GM18858 (cell line): ENCODE data around the gene CDK6.

Experiments
- ATAC-seq: cut with Tn5 transposase; IDR thresholded peaks from one replicate; pipeline ENCODE4 v1.9.1; 2021; ENCODE audit not compliant: unreplicated experiment

CDK6 gene

DNA sequence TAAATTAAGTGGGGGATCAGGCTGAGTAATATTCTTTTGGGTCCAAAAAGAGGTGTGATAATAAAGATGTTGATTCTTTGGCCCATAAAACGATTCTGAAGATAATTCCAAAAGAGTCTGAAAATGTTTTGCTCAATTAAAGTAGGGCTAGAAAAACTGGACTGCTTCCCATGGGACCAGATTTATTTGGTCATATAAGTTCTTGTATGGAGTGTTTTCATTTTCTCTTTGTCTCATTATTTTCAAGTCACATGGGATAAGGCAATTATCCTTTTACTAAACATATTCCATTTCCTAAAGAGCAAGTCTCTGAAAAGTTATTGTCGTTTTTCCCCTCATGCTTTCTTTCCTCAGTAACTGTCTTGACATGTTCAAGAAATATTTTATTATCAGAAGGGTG is 41.5 kb downstream of the CDK6 start:
- ATAC-seq, result no peak

DNA sequence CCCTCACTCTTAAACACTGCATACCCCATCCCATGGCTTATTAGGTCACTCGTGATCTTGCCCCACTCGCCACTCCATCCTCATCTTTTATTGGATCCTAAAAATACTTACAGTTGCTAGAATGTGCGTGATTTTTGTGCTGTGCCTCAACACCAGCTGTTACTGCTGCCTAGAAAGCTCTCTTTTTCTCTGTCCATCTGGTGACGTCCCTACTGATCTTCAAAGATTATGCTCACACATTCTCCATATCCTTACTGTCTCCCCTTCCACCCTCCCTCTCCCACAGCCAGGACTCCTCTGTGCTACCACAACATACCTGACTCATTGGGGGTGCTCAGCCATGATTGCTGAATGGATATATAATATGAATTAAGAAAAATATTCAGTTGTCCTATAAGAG is 42.0 kb downstream of the CDK6 start:
- no peak for ATAC-seq

GRCh38 chr7:92793656-92794205 is 42.6 kb downstream of the CDK6 start:
- ATAC-seq, result no peak

- ATAC-seq, result no peak
Measured at GRCh38 chr7:92790992-92791391, 45.4 kb downstream of the CDK6 start.

GRCh38 chr7:92788559-92789183 is 47.7 kb downstream of the CDK6 start:
- no peak for ATAC-seq

DNA sequence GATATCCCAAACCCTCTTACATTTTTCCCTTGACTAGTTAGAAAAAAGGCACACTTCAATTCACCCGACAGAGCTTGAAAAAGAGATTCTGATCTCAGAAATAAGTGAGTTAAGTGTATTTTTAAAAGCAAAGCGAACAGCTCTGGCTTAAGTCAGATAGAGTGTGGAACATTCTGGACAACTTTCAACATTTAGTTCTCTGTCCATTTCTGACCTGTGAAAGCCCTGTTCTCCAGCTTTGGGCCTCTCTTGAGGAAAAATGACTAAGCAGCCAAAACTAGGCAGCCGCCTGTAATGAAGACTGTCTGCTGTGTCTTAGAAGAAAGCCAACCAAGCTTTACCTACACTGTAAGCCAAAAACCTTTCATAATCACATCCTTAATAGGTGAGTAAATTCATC is 50.5 kb downstream of the CDK6 start:
- ATAC-seq, result no peak

- no peak for ATAC-seq
Measured at GRCh38 chr7:92784935-92785334, 51.4 kb downstream of the CDK6 start.

- no peak for ATAC-seq
Measured at GRCh38 chr7:92783260-92784201, 52.8 kb downstream of the CDK6 start.

DNA sequence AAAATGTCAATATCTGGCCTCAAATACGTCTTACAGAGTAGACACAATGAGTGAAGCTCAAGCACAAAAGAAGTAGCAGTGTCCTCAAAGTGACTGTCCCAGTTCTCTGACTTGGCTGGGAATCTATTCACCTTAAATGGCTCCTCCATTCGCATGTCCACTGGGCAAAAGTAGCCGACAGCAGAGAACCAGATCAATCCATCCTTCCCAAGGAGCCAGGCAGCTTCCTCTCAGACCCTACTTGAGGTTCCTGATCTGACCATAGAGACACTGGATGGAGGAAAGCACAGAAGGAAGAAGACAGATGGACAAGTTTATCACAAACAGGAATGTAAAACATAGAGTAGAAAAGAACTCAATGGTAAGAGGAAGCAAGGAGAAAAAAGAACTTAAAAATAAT is 53.5 kb downstream of the CDK6 start:
- ATAC-seq, result no peak

DNA sequence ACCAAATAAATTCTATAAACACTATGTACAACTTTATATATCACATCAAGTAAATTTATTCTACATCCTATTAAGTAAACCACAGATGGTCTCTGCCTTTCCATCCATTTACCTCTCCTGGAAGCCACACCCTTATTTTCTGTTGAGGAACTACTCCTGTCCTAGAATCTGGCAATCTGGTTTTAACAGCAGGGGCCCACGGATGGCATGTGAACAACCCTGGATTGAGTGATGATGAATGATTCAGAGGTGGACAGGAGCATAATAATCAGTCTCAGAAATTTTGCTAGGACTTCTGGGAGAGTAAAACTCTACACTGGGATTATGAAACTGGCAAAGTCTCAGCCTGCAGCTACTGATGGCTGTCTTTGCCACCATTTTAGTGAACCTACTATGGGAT is 54.1 kb downstream of the CDK6 start:
- ATAC-seq, result no peak

DNA sequence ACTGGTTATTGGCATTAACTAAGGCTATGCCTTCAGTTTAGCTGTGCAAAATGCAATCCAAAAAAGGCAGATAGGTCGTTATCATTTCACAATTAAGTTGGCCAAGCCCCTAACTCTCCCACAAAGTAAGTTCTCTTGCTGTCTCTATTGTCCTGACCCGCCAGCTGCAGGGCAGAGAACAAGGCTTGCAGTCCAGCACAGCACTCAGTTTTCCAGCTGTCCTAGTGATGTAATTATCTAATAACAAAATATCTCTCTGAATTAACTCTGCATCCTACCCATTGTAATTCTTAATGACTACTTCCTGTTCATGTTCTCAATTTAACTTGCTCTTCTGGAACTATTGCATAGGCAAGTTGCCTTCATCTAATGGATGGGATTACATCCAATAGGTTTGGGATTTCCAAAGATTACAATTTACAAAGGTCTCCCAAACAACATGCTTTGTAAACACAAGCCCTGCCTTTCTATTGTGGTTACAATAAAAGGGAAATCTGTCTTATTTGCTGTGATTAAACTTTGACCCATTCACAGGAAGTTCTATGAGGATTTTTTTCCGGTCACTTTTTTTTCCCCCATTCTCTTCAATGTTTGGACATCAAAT is 55.2 kb downstream of the CDK6 start:
- ATAC-seq, result no peak

DNA sequence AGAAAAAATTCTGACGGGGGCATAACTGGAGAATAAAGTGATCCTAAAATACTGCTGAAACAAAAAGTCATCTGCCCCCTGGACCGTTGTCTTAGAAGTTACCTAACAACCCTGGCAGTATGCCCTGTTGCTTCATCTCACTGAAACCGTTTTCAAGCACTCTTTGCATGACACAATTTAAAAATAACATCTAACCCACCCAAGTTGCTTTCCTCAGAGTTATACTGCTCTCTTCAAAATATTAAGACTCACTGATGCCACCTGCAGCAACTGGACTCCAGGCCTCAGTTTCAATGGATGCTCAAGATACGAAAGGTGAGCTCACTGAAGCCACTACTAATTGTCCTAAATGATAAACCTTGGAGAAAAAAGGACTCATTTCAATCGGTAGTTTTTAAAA is 57.4 kb downstream of the CDK6 start:
- ATAC-seq, result peak; percentile 84

DNA sequence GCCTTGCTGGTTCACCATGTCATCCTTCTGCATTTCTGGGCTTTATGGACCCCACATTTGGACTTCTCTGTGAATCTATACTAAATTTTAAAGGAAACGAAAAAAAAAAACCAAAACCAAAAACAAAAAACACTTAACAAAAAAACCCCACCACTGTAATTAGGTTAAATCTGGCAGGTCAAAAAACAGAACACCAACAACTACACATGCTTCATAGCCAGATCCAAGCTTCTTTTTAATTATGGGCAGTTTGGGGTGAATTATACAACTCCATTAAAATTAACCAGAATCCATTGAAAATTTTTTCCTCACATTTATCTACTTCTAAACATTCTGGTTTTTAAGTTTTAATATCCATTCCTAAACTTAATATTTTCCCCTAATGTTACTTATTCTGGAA is 58.4 kb downstream of the CDK6 start:
- ATAC-seq, result no peak

- no peak for ATAC-seq
Measured at GRCh38 chr7:92773808-92774207, 62.6 kb downstream of the CDK6 start.

GRCh38 chr7:92769844-92770243 is 66.5 kb downstream of the CDK6 start:
- ATAC-seq, result no peak

GRCh38 chr7:92769394-92769699 is 67.0 kb downstream of the CDK6 start:
- peak; percentile 3 for ATAC-seq

- peak; percentile 91 for ATAC-seq
Measured at GRCh38 chr7:92768501-92769393, 67.6 kb downstream of the CDK6 start.

DNA sequence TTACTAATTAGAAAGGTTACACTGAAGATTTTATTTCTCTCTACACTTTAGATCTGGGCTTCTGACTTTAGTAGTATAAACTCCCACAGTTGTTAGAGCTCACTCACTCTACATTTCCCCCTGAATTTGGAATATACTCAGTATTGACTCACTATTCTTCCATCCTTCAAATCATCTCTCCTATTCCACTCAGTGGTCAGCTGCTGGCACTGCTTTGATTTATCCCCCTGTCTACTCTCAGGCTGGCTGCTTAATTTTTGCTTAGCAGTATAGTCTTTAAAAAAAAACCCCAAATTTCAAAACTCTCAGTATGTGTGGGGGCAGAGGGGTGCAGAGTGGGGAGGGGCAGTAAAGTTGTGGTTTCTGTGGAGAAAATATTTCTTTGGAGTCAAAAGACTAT is 68.9 kb downstream of the CDK6 start:
- ATAC-seq, result no peak

DNA sequence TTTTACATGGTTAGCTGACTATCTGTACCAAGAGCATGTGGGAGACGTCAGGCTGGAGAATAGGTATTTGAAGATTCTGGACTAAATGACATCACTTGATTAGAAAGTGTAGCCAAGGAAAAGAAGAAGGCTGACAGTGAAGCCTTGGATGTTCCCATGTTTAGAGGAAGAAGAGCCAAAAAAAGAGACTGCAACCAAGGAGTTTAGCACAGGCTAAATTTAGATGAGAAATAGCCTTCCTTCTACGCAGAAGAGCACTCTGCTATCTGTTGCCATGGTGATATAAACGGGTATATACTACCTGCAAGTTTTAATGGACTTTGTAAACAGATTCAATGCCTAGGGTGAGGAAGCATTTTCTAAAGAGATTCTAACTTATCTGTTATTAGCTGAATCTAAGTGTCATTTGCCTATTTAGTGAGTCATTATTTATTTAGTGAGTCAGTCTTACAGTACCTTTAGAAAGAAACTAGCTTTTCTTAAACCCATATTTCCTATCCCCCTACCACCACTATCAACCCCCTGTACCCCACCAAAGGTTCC is 69.8 kb downstream of the CDK6 start:
- ATAC-seq, result no peak

- no peak for ATAC-seq
Measured at GRCh38 chr7:92765725-92766124, 70.6 kb downstream of the CDK6 start.
